Skeletal muscle satellite cell (primary cell): ENCODE results near the gene PRRT1B. TPM values are rescaled to one million over a fixed set of nuclear protein-coding genes. Genes with fewer than 3 reads are reported as not detected.

Experiments
- H3K27me3 ChIP-seq: 2 replicates; pipeline ENCODE4 v1.7.0; 2013; ENCODE audit warnings: low read length; ENCODE audit not compliant: control insufficient read depth, insufficient read depth
- H3K36me3 ChIP-seq: 2 replicates; pipeline ENCODE4 v1.7.0; 2013; ENCODE audit warnings: mild to moderate bottlenecking, control low read depth, low read length; ENCODE audit not compliant: insufficient read depth
- H3K4me1 ChIP-seq: 2 replicates; pipeline ENCODE4 v1.7.0; 2013; ENCODE audit warnings: low read length; ENCODE audit not compliant: control insufficient read depth, insufficient read depth
- H3K4me2 ChIP-seq: 2 replicates; pipeline ENCODE4 v1.7.0; 2013; ENCODE audit warnings: mild to moderate bottlenecking, low read length
- H3K4me3 ChIP-seq: 2 replicates; pipeline ENCODE4 v1.7.0; 2013; ENCODE audit warnings: low read length
- H3K9ac ChIP-seq: 2 replicates; pipeline ENCODE4 v1.7.0; 2013; ENCODE audit warnings: mild to moderate bottlenecking, low read depth, low read length, moderate library complexity
- H3K9me3 ChIP-seq: replicated peaks from 2 replicates; pipeline ENCODE4 v1.7.0; 2013; ENCODE audit warnings: mild to moderate bottlenecking, control low read depth, low read length
- total RNA-seq: library from RNA; depleted of rRNA; stranded (reverse); fragments of >200 nt; gene quantifications from 2 replicates; pipeline ENCODE4 v1.2.3, GENCODE V29; 2012; rRNA removed

PRRT1B gene
- not detected in 2 replicates for total RNA-seq

DNA sequence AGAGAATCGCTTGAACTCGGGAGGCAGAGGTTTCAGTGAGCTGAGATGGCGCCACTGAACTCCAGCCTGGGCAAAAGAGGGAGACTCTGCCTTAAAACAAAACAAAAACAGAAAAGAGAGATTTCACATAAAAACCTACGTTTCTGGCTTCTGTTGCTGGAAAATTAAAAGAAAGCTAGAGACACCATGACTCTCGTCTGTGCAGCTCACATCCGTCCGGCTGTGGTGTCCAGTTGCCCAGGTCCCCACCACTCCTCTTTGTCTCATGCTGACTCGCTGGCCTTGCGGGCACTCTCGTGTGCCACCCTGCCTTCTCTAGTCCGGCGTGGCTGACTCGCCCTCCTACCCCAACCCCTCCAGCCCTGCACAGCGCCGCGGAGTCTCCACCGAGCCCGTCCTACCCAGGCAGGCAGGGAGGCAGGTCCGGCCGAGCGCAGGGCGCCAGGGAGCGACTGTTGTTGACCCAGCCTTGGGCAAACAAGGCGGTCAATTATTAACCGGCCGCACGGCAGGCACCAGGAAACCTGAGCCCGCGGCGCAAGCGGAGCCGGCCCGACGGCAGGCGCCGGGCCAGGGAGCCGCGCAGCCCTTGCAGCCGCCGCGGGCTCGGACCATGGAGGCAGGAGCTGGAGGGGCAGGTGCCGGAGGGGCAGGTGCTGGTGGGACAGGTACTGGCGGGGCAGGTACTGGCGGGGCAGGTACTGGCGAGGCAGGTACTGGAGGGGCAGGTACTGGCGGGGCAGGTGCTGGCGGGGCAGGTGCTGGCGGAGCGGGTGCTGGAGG is at the start of gene PRRT1B:
Gene PRRT1B (plus strand): TSS at position 521 of the 783 bp plus-strand sequence. CDS start 93 bp downstream, at position 614.
- Histone ChIP-seq H3K9ac (no peak within 1 kb of the TSS), H3K36me3 (no peaks in the 10 kb centered on the region), H3K9me3 (peaks cover 15% of the 10 kb centered on the region), H3K4me2 (peak within 1 kb of the TSS; percentile 59), H3K4me1 (no peaks in the 10 kb centered on the region), H3K27me3 (peaks cover 58% of the 10 kb centered on the region), H3K4me3 (no peak within 1 kb of the TSS)

DNA sequence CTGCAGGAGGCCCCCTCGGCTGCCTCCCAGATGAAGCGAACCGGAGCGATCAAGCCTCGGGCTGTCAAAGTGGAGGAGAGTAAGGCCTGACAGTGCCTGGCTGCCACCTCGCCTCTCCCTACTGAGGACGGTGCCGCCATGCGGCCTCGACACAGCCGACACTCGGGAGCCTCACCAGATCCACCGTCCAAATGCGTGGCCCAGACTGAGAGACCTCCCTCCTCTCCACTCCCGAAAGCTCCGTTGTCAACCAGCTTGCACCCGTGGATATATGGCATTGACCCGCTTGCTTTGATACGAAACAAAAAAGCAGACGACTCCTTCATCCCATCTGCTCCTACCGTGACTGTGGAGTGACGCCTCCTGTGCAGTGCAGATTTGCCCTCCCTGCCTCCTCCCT is 49.5 kb upstream of the PRRT1B start:
- Histone ChIP-seq H3K9me3 (no peaks in the 10 kb centered on the region), H3K36me3 (peaks cover 99% of the 10 kb centered on the region), H3K4me2 (no peak overlapping the region), H3K4me3 (no peak overlapping the region), H3K9ac (no peak overlapping the region), H3K27me3 (no peaks in the 10 kb centered on the region), H3K4me1 (peaks cover 3% of the 10 kb centered on the region)

DNA sequence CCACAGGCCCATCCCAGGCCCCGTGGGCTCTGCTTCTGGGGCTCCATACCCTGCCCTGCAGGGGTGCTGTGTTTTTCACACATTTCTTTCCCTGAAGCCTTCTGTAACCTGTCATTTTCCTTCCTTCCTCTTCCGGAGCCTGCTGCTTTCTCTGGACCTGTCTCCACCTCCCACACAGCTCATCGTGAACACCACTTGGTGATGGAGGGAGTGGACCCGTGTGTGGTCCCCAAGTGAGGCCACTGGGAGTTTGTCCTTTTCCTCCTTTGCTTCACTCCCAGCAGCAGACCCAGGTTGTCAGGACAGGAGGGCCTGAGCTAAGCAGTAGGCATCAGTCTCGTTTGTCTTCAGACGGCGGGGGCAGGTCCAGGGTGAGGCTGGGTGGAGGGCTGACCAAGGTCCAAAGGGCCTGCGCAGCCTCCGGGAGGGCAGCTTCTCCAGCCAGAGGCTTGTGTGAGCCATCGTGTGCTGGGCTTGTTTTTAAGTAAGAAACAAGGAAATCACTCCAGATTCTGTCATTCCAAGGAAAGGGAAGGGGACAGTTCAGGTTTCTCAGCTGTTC is 48.4 kb upstream of the PRRT1B start:
- no peak overlapping the region for H3K4me3 ChIP-seq
- peaks cover 90% of the 10 kb centered on the region for H3K36me3 ChIP-seq
- H3K4me2 ChIP-seq: no peak overlapping the region
- H3K27me3 ChIP-seq: no peaks in the 10 kb centered on the region
- no peaks in the 10 kb centered on the region for H3K9me3 ChIP-seq
- H3K4me1 ChIP-seq: peaks cover 5% of the 10 kb centered on the region
- H3K9ac ChIP-seq: no peak overlapping the region

DNA sequence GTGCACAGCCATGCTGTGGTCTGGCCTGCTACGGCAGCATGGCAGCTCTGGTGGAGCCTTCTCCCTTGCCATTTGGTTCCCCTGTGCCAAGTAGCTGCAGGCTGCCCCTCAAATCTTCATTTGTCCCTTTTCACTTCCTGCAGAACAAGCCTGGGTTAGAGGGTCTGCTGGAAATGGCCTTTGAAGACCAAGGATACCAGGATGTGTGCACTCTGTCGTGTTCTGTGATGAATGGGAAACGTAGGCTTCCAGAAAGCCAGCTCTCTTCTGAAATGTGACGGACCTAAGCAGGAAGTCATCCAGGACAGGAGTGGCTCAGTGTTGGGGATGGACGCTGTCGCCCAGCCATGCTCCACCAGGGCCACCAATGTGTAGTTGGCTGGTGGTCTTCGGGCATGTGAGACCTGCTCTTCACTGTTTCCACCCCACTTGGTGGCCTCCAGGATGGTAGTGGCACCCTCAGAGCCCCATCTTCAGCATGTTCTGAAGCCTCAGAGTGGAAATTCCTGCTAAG is 46.0 kb upstream of the PRRT1B start:
- Histone ChIP-seq H3K4me1 (peaks cover 15% of the 10 kb centered on the region), H3K4me2 (no peak overlapping the region), H3K27me3 (no peaks in the 10 kb centered on the region), H3K9ac (no peak overlapping the region), H3K9me3 (no peaks in the 10 kb centered on the region), H3K4me3 (no peak overlapping the region), H3K36me3 (peaks cover 66% of the 10 kb centered on the region)

DNA sequence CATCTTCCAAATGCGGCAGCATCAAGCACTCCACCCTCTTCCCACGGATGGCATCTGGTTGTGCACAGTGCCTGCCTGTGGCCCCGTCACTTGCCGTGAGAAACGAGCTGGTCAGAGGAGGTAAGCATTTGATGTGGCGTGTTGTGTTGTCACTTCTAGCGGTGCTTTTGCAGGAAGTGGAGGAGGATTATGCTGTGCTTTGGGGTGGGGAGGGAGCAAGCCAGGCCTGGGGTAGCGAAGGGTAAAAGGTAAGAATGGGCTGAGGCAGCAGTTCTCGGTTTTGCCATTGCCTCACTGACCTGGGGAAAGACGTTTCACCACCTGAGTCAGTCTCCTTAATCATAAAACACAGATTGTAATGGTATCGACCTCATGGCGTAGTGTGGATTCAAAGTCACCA is 44.9 kb upstream of the PRRT1B start:
- no peak overlapping the region for H3K4me3 ChIP-seq
- peaks cover 17% of the 10 kb centered on the region for H3K4me1 ChIP-seq
- H3K9me3 ChIP-seq: no peaks in the 10 kb centered on the region
- no peaks in the 10 kb centered on the region for H3K27me3 ChIP-seq
- H3K4me2 ChIP-seq: no peak overlapping the region
- no peak overlapping the region for H3K9ac ChIP-seq
- H3K36me3 ChIP-seq: peaks cover 56% of the 10 kb centered on the region

DNA sequence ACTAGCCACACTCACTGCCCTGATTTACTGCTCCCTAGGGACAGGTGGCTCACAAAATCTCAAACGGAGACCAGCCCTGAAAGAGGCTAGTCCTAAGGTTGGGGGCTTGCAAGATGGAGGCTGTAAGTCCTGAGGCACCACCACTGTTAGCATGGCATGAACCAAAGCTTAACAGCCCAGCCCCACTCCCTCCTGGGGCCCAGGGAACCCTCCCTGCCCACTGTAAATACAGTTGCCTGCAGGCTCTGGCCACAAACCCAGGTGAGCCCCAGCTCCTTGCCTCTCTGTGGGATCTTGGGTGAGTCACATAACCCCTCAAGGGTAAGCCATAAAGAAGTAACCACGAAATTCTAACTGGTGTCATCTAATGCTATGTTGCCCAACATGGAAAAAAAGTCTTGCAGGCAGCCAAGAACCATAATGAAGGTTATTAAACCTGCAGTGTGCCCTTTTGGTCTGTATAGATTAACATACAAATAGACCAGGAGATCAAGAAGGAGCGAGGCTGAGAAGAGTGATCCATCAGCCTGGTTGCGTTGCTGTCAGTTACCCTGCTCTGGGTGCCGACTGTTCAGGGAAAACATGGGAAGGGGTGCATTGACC is 44.3 kb upstream of the PRRT1B start:
- Histone ChIP-seq H3K27me3 (no peaks in the 10 kb centered on the region), H3K9ac (no peak overlapping the region), H3K4me2 (no peak overlapping the region), H3K4me1 (peaks cover 17% of the 10 kb centered on the region), H3K36me3 (peaks cover 49% of the 10 kb centered on the region), H3K4me3 (no peak overlapping the region), H3K9me3 (no peaks in the 10 kb centered on the region)

DNA sequence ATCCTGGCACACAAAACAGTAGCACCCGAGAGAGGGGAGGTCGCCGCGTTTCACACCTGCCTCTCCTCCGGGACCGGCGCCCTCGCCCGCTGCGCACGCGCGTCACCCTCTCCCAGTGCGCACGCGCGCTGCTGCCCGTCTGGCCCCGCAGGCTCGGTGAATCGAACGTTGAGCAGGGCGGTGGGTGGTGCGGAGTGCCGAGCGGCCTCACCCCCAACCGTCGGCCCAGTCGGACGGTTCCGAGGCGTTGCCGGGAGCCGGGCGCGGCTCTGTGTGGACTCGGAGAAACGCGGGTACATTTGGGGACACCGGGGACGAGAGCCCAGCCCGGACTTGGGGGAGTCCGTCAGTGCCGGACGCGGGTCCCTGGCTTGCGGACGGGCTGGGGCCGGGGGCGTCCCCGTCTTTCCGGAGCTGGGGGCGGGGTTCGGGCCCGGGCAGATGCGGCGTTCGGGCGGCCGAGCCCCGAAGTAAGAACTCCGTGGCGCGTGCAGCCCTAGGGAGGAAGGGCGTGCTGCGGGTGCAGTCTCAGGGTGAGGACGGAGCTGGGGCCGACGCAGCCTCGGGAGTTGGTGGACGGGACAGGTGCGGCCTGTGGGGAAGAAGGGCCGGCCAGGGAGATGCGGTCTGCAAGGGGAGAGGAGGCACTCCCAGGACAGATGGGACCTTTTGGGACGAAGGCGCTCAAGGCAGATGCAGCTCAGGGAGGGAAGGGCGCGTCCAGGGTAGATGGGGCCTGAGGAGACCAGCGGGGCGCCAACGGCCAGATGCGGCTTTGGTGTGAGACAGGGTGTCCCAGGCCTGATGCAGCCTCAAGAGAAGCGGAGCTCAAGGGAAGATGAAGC is 42.3 kb upstream of the PRRT1B start, which contains the start of gene POMT1:
Gene POMT1 (plus strand): TSS at position 138 of the 845 bp plus-strand sequence. CDS start 1,301 bp downstream, outside the sequence.
- peak within 1 kb of the TSS; percentile 89 for H3K9ac ChIP-seq
- H3K36me3 ChIP-seq: peaks cover 36% of the 10 kb centered on the region
- no peaks in the 10 kb centered on the region for H3K9me3 ChIP-seq
- H3K4me2 ChIP-seq: peak within 1 kb of the TSS; percentile 100
- peaks cover 17% of the 10 kb centered on the region for H3K4me1 ChIP-seq
- no peaks in the 10 kb centered on the region for H3K27me3 ChIP-seq
- peak within 1 kb of the TSS; percentile 95 for H3K4me3 ChIP-seq

DNA sequence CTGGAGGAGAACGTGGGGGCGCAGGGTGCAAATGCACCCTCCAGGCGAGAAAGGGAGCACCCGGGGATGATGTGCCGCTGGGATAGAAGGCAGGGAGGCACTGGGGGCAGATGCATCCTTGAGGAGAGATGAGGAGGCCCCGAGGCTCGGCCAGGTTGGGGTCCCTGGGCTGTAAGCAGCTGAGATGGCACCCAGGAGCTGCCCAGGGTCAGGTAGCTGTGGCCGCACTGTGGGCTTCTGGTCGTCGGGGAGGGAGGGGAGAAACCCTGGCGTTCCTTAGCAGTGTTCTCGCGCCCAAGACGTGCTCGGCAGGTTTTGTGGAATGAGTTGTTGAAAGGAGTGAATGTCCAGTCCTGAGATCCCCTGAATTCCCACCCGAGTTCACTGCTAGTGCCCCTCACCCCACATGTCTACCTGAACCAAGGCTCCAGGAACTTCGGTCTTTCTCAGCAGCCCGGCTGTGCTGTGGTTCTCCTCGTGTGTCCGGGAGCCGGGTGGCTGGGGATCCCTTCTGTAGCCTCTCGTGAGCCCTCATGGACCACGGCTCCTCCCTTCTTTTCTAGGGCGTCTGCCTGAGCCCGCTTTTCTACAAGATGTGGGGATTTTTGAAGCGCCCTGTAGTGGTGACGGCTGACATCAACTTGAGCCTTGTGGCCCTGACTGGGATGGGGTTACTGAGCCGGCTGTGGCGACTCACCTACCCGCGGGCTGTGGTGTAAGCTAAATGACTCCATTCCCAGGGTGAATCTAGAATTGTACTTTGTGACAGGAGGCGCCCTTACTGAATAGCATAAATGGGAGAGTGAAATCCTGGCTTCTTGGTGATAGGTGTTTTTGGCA is 41.5 kb upstream of the PRRT1B start:
- Histone ChIP-seq H3K9me3 (no peaks in the 10 kb centered on the region), H3K4me2 (peak overlapping the region; percentile 100), H3K9ac (peak overlapping the region; percentile 89), H3K36me3 (peaks cover 30% of the 10 kb centered on the region), H3K27me3 (no peaks in the 10 kb centered on the region), H3K4me3 (peak overlapping the region; percentile 95), H3K4me1 (peaks cover 17% of the 10 kb centered on the region)

DNA sequence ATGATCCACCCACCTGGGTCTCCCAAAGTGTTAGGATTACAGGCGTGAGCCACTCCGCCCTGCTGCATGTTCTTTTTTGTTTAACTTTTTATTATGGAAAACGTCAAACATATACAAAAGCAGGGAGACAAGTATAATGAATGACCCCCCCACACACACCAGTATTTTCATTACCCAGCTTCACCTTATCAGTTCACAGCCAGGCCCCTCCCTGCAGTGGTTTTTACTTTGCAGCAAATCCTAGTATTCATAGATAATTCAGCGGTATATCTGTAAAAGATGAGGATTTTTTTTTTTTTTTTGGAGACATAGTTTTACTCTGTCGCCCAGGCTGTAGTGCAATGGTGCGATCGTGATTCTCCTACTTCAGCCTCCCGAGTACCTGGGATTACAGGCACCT is 40.3 kb upstream of the PRRT1B start:
- Histone ChIP-seq H3K9ac (no peak overlapping the region), H3K4me3 (no peak overlapping the region), H3K4me2 (no peak overlapping the region), H3K36me3 (peaks cover 26% of the 10 kb centered on the region), H3K27me3 (no peaks in the 10 kb centered on the region), H3K9me3 (no peaks in the 10 kb centered on the region), H3K4me1 (peaks cover 17% of the 10 kb centered on the region)

DNA sequence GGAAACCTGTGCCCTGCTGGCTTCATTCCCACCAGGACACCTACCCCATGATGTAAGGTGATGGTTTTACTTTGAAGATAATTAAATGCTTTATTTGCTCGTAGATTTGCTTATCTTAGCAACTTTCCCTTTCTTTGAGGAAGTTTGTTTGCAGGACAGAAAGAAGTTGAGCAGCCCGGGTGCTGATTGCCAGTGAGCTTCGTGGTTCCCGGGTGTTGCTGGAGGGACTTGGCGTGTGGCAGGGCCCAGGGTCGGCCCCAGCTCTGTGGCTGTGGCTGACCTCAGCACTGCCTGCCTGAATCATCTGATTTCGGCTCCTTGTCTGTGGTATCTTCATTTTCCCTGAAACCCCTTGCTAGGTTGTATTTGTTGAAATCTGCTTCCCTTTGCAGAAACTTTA is 33.9 kb upstream of the PRRT1B start:
- no peak overlapping the region for H3K4me2 ChIP-seq
- H3K9me3 ChIP-seq: no peaks in the 10 kb centered on the region
- no peak overlapping the region for H3K9ac ChIP-seq
- H3K4me3 ChIP-seq: no peak overlapping the region
- H3K27me3 ChIP-seq: no peaks in the 10 kb centered on the region
- peaks cover 65% of the 10 kb centered on the region for H3K36me3 ChIP-seq
- no peaks in the 10 kb centered on the region for H3K4me1 ChIP-seq
